ENCODE data around the gene PLCL1.

GRCh38 chr2:197890168-197890567, 85.8 kb downstream of the PLCL1 start:
- TF ChIP-seq, protein P1, sequence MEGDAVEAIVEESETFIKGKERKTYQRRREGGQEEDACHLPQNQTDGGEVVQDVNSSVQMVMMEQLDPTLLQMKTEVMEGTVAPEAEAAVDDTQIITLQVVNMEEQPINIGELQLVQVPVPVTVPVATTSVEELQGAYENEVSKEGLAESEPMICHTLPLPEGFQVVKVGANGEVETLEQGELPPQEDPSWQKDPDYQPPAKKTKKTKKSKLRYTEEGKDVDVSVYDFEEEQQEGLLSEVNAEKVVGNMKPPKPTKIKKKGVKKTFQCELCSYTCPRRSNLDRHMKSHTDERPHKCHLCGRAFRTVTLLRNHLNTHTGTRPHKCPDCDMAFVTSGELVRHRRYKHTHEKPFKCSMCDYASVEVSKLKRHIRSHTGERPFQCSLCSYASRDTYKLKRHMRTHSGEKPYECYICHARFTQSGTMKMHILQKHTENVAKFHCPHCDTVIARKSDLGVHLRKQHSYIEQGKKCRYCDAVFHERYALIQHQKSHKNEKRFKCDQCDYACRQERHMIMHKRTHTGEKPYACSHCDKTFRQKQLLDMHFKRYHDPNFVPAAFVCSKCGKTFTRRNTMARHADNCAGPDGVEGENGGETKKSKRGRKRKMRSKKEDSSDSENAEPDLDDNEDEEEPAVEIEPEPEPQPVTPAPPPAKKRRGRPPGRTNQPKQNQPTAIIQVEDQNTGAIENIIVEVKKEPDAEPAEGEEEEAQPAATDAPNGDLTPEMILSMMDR (IDR thresholded peaks at IDR 0.05; ENCODE audit: low read length): no peak
- TF ChIP-seq EZH2 (IDR thresholded peaks at IDR 0.05; ENCODE audit: borderline replicate concordance, low read length): no peak
